OCI-LY7 (cell line): ENCODE results near the gene FUZ. TPM values are rescaled to one million over a fixed set of nuclear protein-coding genes. Genes with fewer than 3 reads are reported as not detected.

Experiments used
- BruUV-seq: library from RNA; stranded (reverse); fragments of 400-500 nt; replicated peaks from 2 replicates; lab custom pipeline; 2021; lab: Mats Ljungman, UMichigan
- CTCF ChIA-PET: fragments of 300-600 bp; sonication (Branson Sonifier 250); formaldehyde crosslinking; loops from one replicate; lab custom pipeline; 2022; ENCODE audit warnings: antibody characterized with exemption; ENCODE audit not compliant: unreplicated experiment; lab: Charles Lee
- POLR2A ChIA-PET: fragments of 300-600 bp; sonication (Branson Sonifier 250); formaldehyde crosslinking; loops from one replicate; lab custom pipeline; 2022; ENCODE audit warnings: antibody characterized with exemption; lab: Charles Lee
- DNase-seq: peaks from one replicate; pipeline ENCODE4 v3.0.0-alpha.2; 2015; ENCODE audit warnings: low spot score
- H2AFZ ChIP-seq: fragments of 200-600 bp; sonication (generic), shearing (Covaris generic); 2 replicates; pipeline ENCODE4 v1.6.1; 2014; ENCODE audit warnings: mild to moderate bottlenecking, antibody characterized with exemption, low read length, moderate library complexity
- H3K27ac ChIP-seq: fragments of 200-600 bp; sonication (generic); 2 replicates; pipeline ENCODE4 v1.5.1; 2014; ENCODE audit warnings: mixed run types, low read depth, mild to moderate bottlenecking, moderate library complexity, low read length, inconsistent platforms; ENCODE audit not compliant: poor library complexity, severe bottlenecking
- H3K36me3 ChIP-seq: fragments of 200-600 bp; sonication (generic); 2 replicates; pipeline ENCODE4 v1.6.1; 2014; ENCODE audit warnings: mild to moderate bottlenecking, antibody characterized with exemption, low read length, moderate library complexity, mixed read lengths; ENCODE audit not compliant: insufficient read depth
- H3K4me1 ChIP-seq: fragments of 200-600 bp; sonication (generic); 2 replicates; pipeline ENCODE4 v1.5.1; 2014; ENCODE audit warnings: mild to moderate bottlenecking, low read length; ENCODE audit not compliant: insufficient read depth, poor library complexity, severe bottlenecking
- H3K4me2 ChIP-seq: fragments of 200-600 bp; sonication (generic); 2 replicates; pipeline ENCODE4 v1.6.1; 2014; ENCODE audit warnings: mild to moderate bottlenecking, low read length
- H3K4me3 ChIP-seq: fragments of 200-600 bp; sonication (generic); 2 replicates; pipeline ENCODE4 v1.5.1; 2014; ENCODE audit warnings: mild to moderate bottlenecking, low read depth, low read length; ENCODE audit not compliant: poor library complexity, severe bottlenecking
- H3K79me2 ChIP-seq: fragments of 200-600 bp; sonication (generic); 2 replicates; pipeline ENCODE4 v1.6.1; 2016; ENCODE audit warnings: low read depth, mild to moderate bottlenecking, low read length, moderate library complexity, mixed read lengths; ENCODE audit not compliant: insufficient read depth
- H3K9me2 ChIP-seq: fragments of 200-600 bp; sonication (generic); 2 replicates; pipeline ENCODE4 v1.6.1; 2016; ENCODE audit warnings: mild to moderate bottlenecking, low read length, mixed read lengths; ENCODE audit not compliant: insufficient read depth
- H3K9me3 ChIP-seq: fragments of 200-600 bp; sonication (generic); 2 replicates; pipeline ENCODE4 v1.6.1; 2014; ENCODE audit warnings: mild to moderate bottlenecking, mixed run types, low read length, mixed read lengths
- H4K20me1 ChIP-seq: fragments of 200-600 bp; sonication (generic); 2 replicates; pipeline ENCODE4 v1.6.1; 2014; ENCODE audit warnings: mild to moderate bottlenecking, antibody characterized with exemption, low read length, moderate library complexity, mixed read lengths; ENCODE audit not compliant: insufficient read depth
- CTCF ChIP-seq: fragments of 200-600 bp; sonication (generic); conservative IDR thresholded peaks from 2 replicates; pipeline ENCODE4 v1.5.1; 2014; ENCODE audit warnings: mild to moderate bottlenecking, antibody characterized with exemption, low read length, moderate library complexity, mixed read lengths
- EZH2phosphoT487 ChIP-seq: fragments of 200-600 bp; sonication (generic); IDR thresholded peaks from 2 replicates; pipeline ENCODE4 v1.6.1; 2018; ENCODE audit warnings: low read depth, borderline replicate concordance, mild to moderate bottlenecking, mixed run types, antibody characterized with exemption, low read length, moderate library complexity, mixed read lengths
- intact Hi-C: fragments of 100-400 bp; cut with micrococcal nuclease; formaldehyde crosslinking; loops from one replicate; pipeline ENCODE4 v1.10.0; 2022; ENCODE audit not compliant: unreplicated experiment
- total RNA-seq, 2 experiments: library from RNA; depleted of rRNA in 1 of 2; stranded (reverse); fragments of >200 nt in 1 of 2; shearing (Covaris generic) in 1 of 2; gene quantifications; 2 replicates each; pipeline ENCODE4 v1.2.3, GENCODE V29; 2014 to 2022

Gene FUZ
- total RNA-seq, 2 experiments from 2014 or later, result 28.1 to 33.6 TPM

- ChIA-PET CTCF (no interaction called here), POLR2A (interaction anchor here (0.5 to 2.0 kb wide), 3 partner anchors 15 to 37 kb away, joined by 3 to 8 read pairs (median 3); partner anchors contain the start of genes FUZ and MED25)
- Histone ChIP-seq H3K9me3 (no peaks in the 10 kb centered on the region), H4K20me1 (peaks cover 20% of the 10 kb centered on the region), H3K9me2 (no peaks in the 10 kb centered on the region), H3K36me3 (peaks cover 14% of the 10 kb centered on the region; the same call in 1 of the 2 replicates), H3K79me2 (peaks cover 24% of the 10 kb centered on the region), H3K27ac (no peak overlapping the region), H3K4me1 (peaks cover 32% of the 10 kb centered on the region), H3K4me2 (peak overlapping the region; percentile 94), H2AFZ (peak overlapping the region; percentile 70), H3K4me3 (peak overlapping the region; percentile 88)
- BruUV-seq, result no TSS peak
- intact Hi-C loops, result loop anchor here (1.0 to 2.0 kb wide), 2 partner anchors 27 to 75 kb away; no protein-coding TSS in a partner anchor
- DNase-seq, result no peak
- TF ChIP-seq EZH2phosphoT487 (no peak), CTCF (no peak)
These were observed 36.5 kb upstream of the FUZ start for GRCh38 chr19:49849433-49850220.

GRCh38 chr19:49848938-49849337 is 35.8 kb upstream of the FUZ start:
- no peak for DNase-seq
- H3K9me3 ChIP-seq, result no peaks in the 10 kb centered on the region
- H3K4me3 ChIP-seq, result no peak overlapping the region
- no peak overlapping the region for H3K27ac ChIP-seq
- peaks cover 32% of the 10 kb centered on the region for H3K4me1 ChIP-seq
- H3K36me3 ChIP-seq, result peaks cover 7% of the 10 kb centered on the region; the same call in 1 of the 2 replicates
- H2AFZ ChIP-seq, result no peak overlapping the region
- ChIA-PET CTCF (no interaction called here), POLR2A (no interaction called here)
- intact Hi-C loops, result no loop called here
- H3K79me2 ChIP-seq, result peaks cover 23% of the 10 kb centered on the region
- no peak overlapping the region for H3K4me2 ChIP-seq
- no TSS peak for BruUV-seq
- no peaks in the 10 kb centered on the region for H3K9me2 ChIP-seq
- no peak for TF ChIP-seq CTCF
- TF ChIP-seq EZH2phosphoT487, result no peak
- peaks cover 20% of the 10 kb centered on the region for H4K20me1 ChIP-seq
